GM18508 (cell line): ENCODE measurements around the gene WDR45B.

Experiments
- ATAC-seq: cut with Tn5 transposase; IDR thresholded peaks from one replicate; pipeline ENCODE4 v1.9.1; 2021; ENCODE audit warnings: moderate number of reproducible peaks; ENCODE audit not compliant: insufficient read depth, unreplicated experiment

The WDR45B gene

DNA sequence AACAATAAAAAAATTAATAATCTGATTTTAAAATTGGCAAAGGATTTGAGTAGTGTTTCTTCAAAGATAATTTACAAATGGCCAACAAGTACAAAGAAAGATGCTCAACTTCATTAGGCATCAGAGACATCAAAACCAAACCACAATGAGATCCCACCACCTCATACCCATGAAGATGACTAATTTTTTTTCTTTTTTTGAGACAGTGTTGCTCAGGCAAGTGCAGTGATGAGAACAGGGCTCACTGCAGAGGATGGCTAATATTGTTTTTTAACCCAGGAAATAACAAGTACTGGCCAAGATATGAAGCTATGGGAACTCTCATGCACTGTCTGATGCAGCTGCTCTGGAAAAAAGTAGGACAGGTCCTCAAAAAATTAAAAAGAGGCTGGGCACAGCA lies 14.9 kb downstream of the WDR45B start:
- ATAC-seq: no peak

DNA sequence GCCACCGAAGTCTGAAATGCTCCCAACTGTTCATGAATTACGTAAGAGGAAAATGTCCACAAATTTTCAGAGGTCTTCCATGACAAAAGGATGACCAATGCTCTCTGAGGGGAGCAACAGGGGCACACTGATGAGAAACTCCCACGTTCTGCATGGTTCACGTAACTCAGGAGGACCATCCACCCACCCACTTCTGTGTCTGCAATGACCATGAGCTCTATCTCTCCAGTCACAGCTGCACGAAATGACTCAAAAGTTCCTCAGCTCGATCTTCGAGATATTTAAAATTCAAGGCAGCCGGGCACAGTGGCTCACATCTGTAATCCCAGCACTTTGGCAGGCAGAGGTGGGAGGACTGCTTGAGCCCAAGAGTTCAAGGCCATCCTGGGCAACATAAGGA lies 15.8 kb downstream of the WDR45B start:
- ATAC-seq: no peak

DNA sequence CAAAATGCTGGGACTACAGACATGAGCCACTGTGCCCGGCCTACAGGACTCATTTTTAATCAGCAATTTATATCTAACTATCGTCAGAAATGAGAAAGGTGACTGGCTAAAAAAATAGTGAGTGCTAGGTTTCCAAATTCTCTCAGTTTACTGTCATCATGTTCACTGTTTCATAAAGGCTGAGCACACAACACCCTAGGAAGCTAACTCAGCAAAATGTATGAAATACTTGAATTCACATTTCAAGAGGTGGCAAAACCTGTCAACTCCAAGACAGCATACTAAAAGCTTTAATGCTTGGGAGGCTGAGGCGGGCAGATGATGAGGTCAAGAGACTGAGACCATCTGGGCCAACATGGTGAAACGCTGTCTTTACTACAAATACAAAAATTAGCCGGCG lies 16.7 kb downstream of the WDR45B start:
- ATAC-seq: no peak

DNA sequence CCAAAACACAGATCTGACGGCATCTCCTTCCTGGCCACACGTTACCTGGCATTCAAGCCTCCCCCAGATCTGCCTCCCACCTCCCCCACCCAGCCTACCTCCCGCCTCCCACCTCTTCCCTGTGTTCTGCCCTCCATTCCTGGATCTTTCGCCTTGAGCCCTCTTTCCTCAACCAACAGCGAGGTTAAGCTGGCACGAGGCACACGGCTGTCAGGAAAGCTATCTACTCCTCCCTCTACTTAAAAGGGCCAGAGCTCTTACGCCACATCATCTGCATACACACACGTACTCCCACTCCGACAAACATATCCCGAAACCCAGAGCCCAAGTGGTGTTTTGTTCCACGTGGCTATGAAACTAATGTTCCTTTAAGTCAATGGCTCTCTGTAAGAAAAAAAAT lies 18.0 kb downstream of the WDR45B start:
- ATAC-seq: no peak

- no peak for ATAC-seq
Measured at GRCh38 chr17:82629748-82630147, 18.5 kb downstream of the WDR45B start.

DNA sequence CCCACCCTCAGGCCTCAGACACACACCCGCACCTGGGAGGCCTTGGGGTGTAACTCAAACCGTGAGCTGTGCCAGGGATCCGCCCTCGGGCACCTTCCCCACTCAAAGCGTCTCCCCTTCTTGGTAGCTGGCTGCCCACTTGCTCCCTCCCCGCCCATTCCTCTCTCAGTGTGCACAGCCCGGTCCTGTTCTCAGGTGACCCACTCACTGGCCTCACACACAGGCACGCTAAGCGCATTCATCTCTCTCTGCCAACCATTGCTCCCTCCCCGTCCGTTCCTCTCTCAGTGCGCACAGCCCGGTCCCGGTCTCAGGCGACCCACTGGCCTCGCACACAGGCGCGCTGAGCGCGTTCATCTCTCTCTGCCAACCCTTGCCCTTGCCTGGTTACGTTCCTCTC lies 20.8 kb downstream of the WDR45B start:
- no peak for ATAC-seq

DNA sequence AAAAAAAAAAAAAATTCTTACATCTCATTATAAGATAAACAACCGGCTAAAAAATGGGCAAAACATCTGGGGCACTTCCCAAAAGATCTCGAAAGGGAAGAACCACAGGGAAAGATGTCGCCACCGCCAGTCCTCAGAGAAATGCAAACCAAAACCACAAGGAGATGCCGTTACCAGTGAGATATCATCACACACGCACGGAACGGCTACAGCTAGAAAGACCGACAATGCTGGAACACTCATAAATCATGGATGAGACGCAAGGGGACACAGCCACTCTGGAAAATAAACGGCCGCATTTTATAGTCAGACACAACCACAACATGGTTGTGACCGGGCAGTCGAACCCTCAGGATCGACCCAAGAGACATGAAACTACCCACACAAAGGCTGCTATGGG lies 24.5 kb downstream of the WDR45B start:
- ATAC-seq: no peak

DNA sequence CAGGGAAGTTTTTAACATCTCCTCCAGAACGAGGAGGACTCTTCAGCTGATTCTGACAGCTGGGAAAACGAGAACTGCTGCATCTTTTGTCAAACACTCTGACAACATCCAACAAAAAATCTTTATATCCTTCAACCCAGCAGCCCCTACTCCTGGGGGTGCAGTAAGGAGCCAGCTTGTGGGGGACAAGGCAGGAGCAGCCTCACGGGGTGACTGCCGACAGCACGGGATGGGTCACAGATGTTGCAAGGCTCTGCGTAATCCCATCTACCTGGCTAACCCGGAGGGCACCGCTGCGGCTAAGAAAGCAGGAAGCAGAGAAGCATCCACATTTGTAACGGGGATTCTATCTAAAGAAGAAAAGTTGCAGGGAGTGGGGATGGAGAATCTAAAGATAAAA lies 28.6 kb downstream of the WDR45B start:
- ATAC-seq: no peak

GRCh38 chr17:82619211-82619610 lies 29.0 kb downstream of the WDR45B start:
- ATAC-seq: no peak

GRCh38 chr17:82616021-82616711 lies 32.1 kb downstream of the WDR45B start:
- ATAC-seq: no peak

DNA sequence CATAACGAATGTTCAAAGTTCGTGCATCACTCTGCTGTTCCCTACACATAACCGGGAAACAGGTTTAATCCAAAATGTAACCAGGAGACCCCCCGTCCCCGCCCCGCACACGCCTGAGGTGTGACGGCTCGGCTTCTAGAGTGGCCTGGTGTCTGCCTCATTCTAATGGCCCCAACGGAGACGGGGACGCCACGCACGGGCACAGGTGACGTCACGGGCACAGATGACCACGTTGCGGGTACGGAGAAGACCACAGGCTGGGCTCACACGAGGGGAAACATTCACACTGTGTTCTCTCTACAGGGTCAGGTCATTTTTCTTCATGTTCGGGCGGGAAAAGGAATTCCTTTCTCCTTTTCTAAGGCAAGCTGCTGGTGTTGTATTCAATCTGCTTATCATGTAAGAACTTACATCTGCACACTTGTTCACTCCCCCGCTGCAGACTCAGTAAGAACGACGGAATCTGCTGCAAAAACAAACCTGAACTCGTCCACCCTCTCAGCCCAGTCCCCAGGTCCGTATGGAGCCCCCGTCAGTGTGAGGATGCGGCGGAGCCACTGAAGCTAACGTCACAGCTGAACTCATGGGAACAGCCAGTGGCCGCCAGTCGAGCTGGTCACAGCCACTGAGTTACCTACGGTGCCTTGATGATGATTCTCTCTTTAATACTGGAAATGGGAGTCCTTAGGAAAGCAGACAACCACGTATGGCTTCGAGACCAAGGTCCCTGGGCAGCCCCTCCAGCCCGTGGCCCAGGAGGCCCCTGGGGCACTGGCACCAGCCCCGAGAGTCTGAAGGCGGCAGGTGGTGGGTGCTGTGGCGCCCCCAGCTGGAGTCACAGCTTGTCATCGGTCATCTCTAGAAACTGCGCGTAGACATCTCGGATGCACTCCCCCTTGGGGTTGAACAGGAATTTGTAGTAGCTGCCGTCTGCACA lies 32.9 kb downstream of the WDR45B start:
- no peak for ATAC-seq

DNA sequence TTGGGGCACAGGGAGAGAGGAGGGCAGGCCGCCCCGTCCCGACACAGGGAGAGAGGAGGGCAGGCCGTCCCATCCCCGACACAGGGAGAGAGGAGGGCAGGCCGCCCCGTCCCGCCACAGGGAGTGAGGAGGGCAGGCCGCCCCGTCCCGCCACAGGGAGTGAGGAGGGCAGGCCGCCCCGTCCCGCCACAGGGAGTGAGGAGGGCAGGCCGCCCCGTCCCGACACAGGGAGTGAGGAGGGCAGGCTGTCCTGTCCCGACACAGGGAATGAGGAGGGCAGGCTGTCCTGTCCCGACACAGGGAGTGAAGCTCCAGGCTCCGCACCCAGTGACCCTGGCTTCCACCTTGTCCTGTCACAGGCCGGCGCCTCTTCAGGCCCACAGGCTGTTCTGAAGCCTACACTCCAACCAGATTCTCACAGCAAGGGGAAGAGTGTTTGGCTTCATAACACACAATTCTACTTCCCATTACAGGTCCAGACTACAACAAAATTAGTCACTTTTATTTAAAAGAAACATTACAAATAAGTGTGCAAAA lies 34.1 kb downstream of the WDR45B start:
- ATAC-seq: no peak

- ATAC-seq: no peak
Measured at GRCh38 chr17:82613283-82614094, 34.8 kb downstream of the WDR45B start.

- no peak for ATAC-seq
Measured at GRCh38 chr17:82611140-82612058, 36.8 kb downstream of the WDR45B start.

DNA sequence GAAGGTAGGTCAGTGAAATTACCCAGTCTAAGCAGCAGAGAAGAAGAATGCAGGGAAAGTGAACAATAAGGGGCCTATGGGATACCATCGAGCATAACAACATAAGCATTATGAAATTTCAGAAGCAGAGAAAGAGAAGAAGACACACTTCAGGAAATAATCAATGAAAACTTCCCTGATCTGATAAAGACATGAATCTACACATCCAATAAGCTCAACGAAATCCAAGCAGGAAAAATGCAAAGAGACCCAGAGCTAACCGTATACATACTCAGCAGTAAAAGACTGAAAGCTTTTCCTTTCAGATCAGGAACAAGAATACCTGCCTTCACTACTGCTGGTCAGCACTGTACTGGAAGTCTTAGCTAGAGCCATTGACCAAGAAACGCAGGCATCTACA lies 38.6 kb downstream of the WDR45B start:
- no peak for ATAC-seq

DNA sequence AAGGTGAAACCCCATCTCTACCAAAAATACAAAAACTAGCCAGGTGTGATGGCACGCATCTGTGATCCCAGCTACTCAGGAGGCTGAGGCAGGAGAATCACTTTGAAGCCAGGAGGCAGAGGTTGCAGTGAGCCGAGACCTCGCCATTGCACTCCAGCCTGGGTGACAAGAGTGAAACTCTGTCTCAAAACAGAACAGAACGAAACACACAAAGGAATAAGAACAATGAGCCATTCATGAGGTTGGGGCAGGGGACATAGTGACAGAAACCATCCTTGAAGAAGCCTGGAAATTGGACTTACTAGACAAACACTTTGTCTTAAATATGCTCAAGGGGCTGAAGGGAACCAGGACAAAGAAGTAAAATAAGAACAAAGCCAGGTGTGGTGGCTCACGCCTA lies 39.4 kb downstream of the WDR45B start:
- no peak for ATAC-seq

GRCh38 chr17:82605939-82606600 lies 42.2 kb downstream of the WDR45B start:
- no peak for ATAC-seq

- ATAC-seq: no peak
Measured at GRCh38 chr17:82604532-82604931, 43.7 kb downstream of the WDR45B start.

GRCh38 chr17:82603981-82604448 lies 44.2 kb downstream of the WDR45B start:
- no peak for ATAC-seq
